HG02870 (cell line): ENCODE results near the gene TTLL10.

Experiments
- ATAC-seq: cut with Tn5 transposase; IDR thresholded peaks from one replicate; pipeline ENCODE4 v1.9.1; 2021; ENCODE audit warnings: mild to moderate bottlenecking, moderate library complexity; ENCODE audit not compliant: unreplicated experiment

The TTLL10 gene

DNA sequence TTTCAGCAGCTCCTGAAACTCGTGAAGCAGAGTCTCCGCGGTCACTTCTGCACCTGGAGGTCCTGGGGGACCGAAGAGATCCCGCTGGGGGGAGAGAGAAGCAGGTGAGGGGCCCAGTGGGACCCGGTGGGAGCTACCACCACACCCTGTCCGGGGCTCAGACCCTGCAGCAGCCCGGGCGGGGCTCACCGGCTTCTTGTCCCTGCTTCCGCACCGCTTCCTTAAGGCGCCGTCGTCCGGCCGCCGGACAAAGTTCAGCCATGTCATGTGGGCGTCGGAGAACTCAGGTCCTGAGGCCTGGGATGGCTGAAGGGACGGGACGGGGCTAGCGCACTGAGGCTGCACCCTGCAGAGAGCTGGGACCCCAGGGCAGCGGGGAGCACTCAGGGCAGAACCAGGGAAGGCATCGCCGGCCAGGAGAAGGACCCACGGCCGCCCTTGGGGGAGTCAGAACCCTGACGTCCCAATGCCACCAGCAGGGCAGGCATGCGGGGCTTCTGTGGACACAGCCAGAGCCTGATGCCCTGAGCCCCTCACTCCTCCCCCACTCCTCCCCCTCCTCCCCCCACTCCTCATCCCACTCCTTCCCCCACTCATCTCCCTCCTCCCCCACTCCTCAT lies 70.6 kb downstream of the TTLL10 start:
- ATAC-seq = no peak

DNA sequence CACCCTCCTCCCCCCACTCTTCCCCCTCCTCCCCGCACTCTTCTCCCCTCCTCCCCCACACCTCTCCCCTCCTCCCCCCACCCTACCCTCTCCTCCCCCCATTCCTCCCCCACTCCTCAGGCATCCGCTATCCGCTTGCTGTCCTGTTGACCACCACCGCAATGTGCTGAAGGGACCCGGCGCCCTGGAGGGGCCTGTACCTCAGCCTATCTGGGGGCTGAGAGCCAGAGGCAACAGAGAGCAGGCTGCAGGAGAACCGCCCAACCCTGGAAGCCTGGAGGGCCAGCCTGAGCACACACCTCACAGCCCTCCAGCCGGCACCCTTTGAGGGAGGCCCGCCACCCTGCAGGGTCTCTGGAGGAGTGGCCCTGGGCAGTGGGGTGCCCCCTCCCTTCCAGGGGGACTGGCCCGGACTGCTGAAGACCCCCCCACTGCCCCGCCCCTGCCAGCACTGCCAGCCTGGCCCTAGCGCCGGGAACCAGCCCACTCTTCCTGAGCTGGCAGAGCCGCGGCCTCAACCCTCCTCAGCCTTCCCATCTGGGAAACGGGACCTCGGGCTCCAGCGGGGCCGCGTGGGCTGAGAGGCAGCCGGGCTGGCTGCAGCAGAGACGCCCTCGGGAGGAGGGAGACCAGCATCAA lies 71.6 kb downstream of the TTLL10 start:
- no peak for ATAC-seq

GRCh38 chr1:1245817-1246576 lies 72.3 kb downstream of the TTLL10 start:
- ATAC-seq = no peak

GRCh38 chr1:1246577-1247340 lies 73.1 kb downstream of the TTLL10 start, which contains the start of gene C1QTNF12:
Gene C1QTNF12, minus strand, starts transcription at chr1:1246722. Its CDS starts 32 bp downstream, at chr1:1246690.
- no peak for ATAC-seq

- ATAC-seq = no peak
Observed at GRCh38 chr1:1247341-1247913, 73.7 kb downstream of the TTLL10 start.
